Nephron (organoid): ENCODE data around the gene REPS1.
"Not testable (repeated sequence)": the region's sequence is repeated elsewhere in the genome, so short reads cannot be mapped to it uniquely, and the experiment has no call there.

Experiments used
- H3K27ac Mint-ChIP-seq, 3 experiments: 2 replicates each; pipeline ENCODE4 v1.8.0; 2020; ENCODE audit warnings: mixed read lengths in 3 of 3, mild to moderate bottlenecking in 2 of 3, moderate library complexity in 1 of 3
- H3K27me3 Mint-ChIP-seq: 2 replicates; pipeline ENCODE4 v1.8.0; 2021; ENCODE audit warnings: low read depth, mild to moderate bottlenecking, moderate library complexity, mixed read lengths
- H3K36me3 Mint-ChIP-seq: 2 replicates; pipeline ENCODE4 v1.8.0; 2020; ENCODE audit warnings: low read depth, mixed read lengths
- H3K4me1 Mint-ChIP-seq: 2 replicates; pipeline ENCODE4 v1.8.0; 2020; ENCODE audit warnings: mixed read lengths
- H3K4me3 Mint-ChIP-seq, 3 experiments: 2 replicates each; pipeline ENCODE4 v1.8.0; 2020; ENCODE audit warnings: mild to moderate bottlenecking in 3 of 3, mixed read lengths in 3 of 3, moderate library complexity in 2 of 3
- H3K9me3 Mint-ChIP-seq: 2 replicates; pipeline ENCODE4 v1.8.0; 2020; ENCODE audit warnings: mixed read lengths
- TF ChIP-seq, protein P1 (sequence below), 3 experiments: fragments of 200-600 bp; sonication (generic); IDR thresholded peaks; one replicate each; pipeline ENCODE4 v1.5.0; 2021; ENCODE audit warnings: antibody characterized with exemption in 3 of 3; ENCODE audit not compliant: unreplicated experiment in 3 of 3

Gene REPS1

DNA sequence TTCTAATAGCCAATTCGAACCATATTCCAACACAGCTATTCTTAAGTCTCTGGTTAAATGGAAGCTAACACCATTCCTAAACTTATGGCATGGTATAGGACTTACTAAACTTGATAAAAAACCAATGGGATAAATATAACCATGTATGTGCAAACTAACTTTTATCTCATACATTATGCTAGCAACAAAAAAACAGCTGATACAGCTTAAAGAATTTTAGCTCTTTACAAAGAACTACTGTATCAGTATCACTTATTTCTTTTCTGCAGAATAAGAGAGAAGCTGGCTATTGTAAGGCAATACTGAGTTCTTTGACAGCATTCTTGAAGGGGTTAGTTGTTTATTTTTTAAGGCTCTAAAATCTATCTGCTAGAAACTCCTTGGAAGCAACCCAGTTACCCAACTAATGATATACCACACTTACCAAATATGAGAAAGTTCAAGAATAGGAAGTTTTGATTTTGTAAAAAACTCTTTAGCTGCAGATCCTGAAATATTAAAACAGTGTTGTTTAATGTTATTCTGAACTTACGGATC is 44.9 kb downstream of the REPS1 start:
- Mint-ChIP-seq H3K4me3 (no peak overlapping the region), H3K36me3 (peaks cover 48% of the 10 kb centered on the region), H3K27ac (no peak overlapping the region), H3K4me1 (no peaks in the 10 kb centered on the region), H3K27me3 (no peaks in the 10 kb centered on the region), H3K9me3 (no peaks in the 10 kb centered on the region)
- TF ChIP-seq, protein P1, sequence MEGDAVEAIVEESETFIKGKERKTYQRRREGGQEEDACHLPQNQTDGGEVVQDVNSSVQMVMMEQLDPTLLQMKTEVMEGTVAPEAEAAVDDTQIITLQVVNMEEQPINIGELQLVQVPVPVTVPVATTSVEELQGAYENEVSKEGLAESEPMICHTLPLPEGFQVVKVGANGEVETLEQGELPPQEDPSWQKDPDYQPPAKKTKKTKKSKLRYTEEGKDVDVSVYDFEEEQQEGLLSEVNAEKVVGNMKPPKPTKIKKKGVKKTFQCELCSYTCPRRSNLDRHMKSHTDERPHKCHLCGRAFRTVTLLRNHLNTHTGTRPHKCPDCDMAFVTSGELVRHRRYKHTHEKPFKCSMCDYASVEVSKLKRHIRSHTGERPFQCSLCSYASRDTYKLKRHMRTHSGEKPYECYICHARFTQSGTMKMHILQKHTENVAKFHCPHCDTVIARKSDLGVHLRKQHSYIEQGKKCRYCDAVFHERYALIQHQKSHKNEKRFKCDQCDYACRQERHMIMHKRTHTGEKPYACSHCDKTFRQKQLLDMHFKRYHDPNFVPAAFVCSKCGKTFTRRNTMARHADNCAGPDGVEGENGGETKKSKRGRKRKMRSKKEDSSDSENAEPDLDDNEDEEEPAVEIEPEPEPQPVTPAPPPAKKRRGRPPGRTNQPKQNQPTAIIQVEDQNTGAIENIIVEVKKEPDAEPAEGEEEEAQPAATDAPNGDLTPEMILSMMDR (IDR thresholded peaks at IDR 0.05; ENCODE audit: unreplicated experiment in 3 of 3) = no peak

DNA sequence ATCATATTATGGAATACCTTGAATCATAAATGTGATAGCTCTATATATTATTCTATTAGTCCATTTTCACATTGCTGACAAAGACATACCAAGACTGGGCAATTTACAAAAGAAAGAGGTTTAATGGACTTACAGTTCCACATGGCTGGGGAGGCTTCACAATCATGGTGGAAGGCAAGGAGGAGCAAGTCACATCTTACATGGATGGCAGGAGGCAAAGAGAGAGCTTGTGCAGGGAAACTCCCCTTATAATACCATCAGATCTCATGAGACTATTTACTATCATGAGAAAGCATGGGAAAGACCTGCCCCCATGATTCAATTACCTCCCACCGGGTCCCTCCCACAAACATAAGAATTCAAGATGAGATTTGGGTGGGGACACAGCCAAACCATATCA is 51.2 kb downstream of the REPS1 start:
- H3K9me3 Mint-ChIP-seq, H3K4me3 Mint-ChIP-seq: not testable (repeated sequence)

DNA sequence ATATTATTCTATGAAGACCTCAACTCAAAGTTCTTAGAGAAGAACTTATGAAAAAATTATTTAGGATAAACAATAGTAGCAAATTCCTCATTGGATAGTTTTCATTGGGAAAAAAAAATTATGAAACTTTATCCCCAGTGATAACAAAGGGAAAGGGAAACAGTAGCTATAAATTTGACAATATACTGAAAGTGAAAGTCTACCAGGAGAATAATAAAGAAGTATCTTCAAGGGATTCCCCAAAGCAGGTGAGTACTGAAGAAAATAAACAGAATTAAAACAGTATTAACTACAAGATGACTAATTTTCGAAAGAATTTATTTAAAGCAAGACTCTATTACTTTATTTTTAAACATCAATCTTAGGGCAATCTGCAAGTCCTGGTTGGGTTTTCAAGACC is 56.4 kb downstream of the REPS1 start:
- Mint-ChIP-seq H3K4me1 (no peaks in the 10 kb centered on the region), H3K27ac (no peak overlapping the region), H3K4me3 (no peak overlapping the region), H3K9me3 (no peaks in the 10 kb centered on the region), H3K27me3 (no peaks in the 10 kb centered on the region), H3K36me3 (peaks cover 21% of the 10 kb centered on the region)
- TF ChIP-seq, protein P1 (IDR thresholded peaks at IDR 0.05; ENCODE audit: unreplicated experiment in 3 of 3) = no peak

More for the DNA sequence above, 51.2 kb downstream of the REPS1 start:
- H3K27ac Mint-ChIP-seq, H3K4me1 Mint-ChIP-seq, H3K27me3 Mint-ChIP-seq: not testable (repeated sequence)
- H3K36me3 Mint-ChIP-seq = peaks cover 60% of the 10 kb centered on the region

DNA sequence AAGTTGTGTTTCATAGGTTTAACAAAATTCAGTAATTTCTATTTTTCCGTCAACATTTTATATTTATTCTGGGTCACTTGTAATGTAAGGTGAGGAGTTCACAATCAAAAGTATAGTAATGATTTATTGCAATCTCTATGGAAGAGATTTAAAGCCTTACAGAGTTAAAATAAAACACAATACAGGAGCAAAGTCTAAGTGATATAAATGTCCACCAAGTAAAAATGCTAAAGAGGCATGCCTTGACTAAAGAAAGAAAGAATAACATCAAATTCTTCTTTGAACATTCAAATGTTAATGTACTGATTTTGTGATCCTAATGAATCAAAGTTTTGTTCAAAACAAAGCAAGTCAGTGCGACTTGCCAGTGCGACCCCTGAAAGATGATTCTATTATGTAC is 61.5 kb downstream of the REPS1 start:
- Mint-ChIP-seq H3K4me1 (no peaks in the 10 kb centered on the region), H3K36me3 (peaks cover 10% of the 10 kb centered on the region), H3K27me3 (no peaks in the 10 kb centered on the region), H3K27ac (peak overlapping the region in 1 of 3 experiments; percentile 76), H3K4me3 (no peak overlapping the region), H3K9me3 (no peaks in the 10 kb centered on the region)
- TF ChIP-seq, protein P1 (IDR thresholded peaks at IDR 0.05; ENCODE audit: unreplicated experiment in 3 of 3) = no peak

DNA sequence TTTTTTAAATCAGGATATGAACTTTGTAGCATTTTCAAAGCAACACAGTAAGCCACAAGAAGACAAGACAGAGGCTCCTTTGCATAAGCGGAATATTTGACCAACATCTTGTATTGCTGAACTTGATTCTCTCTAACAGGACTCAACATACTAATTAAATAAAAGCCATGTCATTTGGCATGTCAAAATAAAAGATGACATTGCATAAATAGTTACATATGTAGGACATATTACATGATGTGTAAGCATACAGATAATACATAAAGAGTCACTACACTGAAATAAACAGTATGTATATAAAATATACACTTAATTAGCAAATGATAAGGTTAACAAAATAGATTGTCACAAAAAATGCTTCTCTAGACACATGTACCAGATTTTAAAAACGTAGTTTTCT is 62.2 kb downstream of the REPS1 start:
- no peaks in the 10 kb centered on the region for H3K9me3 Mint-ChIP-seq
- no peak overlapping the region for H3K4me3 Mint-ChIP-seq
- H3K4me1 Mint-ChIP-seq = no peaks in the 10 kb centered on the region
- TF ChIP-seq, protein P1 (IDR thresholded peaks at IDR 0.05; ENCODE audit: unreplicated experiment in 3 of 3) = no peak
- no peaks in the 10 kb centered on the region for H3K27me3 Mint-ChIP-seq
- H3K27ac Mint-ChIP-seq = peak overlapping the region in 1 of 3 experiments; percentile 76
- H3K36me3 Mint-ChIP-seq = peaks cover 10% of the 10 kb centered on the region

DNA sequence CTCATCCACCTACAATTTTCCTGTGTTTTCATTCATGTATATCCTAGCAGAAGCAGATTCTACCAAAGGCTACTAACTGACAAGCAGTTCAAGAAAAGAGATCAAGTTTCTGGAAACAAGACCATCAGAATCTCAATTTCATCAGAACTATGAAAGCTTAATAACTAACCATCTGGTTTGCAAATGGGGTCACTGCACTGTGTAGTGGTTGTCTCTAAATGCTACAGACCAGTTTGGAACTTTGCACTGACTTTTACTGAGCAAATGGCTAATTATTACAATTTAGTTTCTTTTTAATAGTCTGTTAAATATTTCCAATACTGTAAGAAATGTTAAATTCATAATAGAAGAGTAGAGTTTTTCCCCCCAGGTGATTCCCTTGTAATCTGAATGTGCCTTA is 64.5 kb downstream of the REPS1 start:
- Mint-ChIP-seq H3K27ac (peak overlapping the region; percentile 8 to 94 (median 67)), H3K27me3 (no peaks in the 10 kb centered on the region), H3K4me1 (no peaks in the 10 kb centered on the region), H3K9me3 (no peaks in the 10 kb centered on the region), H3K36me3 (peaks cover 22% of the 10 kb centered on the region), H3K4me3 (no peak overlapping the region)
- TF ChIP-seq, protein P1 (IDR thresholded peaks at IDR 0.05; ENCODE audit: unreplicated experiment in 3 of 3) = no peak
